Vagina (tissue), 2 donors: Measurements from ENCODE around the gene NEU2. TPM values are rescaled to one million over a fixed set of nuclear protein-coding genes. Genes with fewer than 3 reads are reported as not detected.

Experiments used
- DNase-seq, 2 donors: peaks; one replicate each; pipeline ENCODE4 v3.0.0-alpha.2; 2017; ENCODE audit errors: extremely low spot score in 2 of 2
- H3K27ac ChIP-seq: fragments of 200-600 bp; sonication (generic); one replicate; pipeline ENCODE4 v1.5.1; 2019
- H3K27me3 ChIP-seq: fragments of 200-600 bp; sonication (generic); one replicate; pipeline ENCODE4 v1.5.1; 2019
- H3K36me3 ChIP-seq, 2 donors: fragments of 200-600 bp; sonication (generic); one replicate each; pipeline ENCODE4 v1.5.1; 2017 to 2019
- H3K4me1 ChIP-seq: fragments of 200-600 bp; sonication (generic); one replicate; pipeline ENCODE4 v1.5.1; 2019
- H3K4me3 ChIP-seq, 2 donors: fragments of 200-600 bp; sonication (generic); 1 replicate in 1 of 2; 2 replicates in 1 of 2; pipeline ENCODE4 v1.5.1; 2016 to 2019
- H3K9me3 ChIP-seq: fragments of 200-600 bp; sonication (generic); one replicate; pipeline ENCODE4 v1.5.1; 2019
- POLR2A ChIP-seq, 2 donors: fragments of 450-650 bp; IDR thresholded peaks; one replicate each; pipeline ENCODE4 v1.6.1; 2017; ENCODE audit warnings: antibody characterized with exemption in 2 of 2, mild to moderate bottlenecking in 2 of 2, moderate library complexity in 2 of 2
- POLR2AphosphoS5 ChIP-seq, 2 donors: sonication (generic); formaldehyde crosslinking; IDR thresholded peaks; one replicate each; pipeline ENCODE4 v1.9.0; 2017; ENCODE audit warnings: antibody characterized with exemption in 2 of 2, mild to moderate bottlenecking in 2 of 2, low read depth in 1 of 2; ENCODE audit not compliant: insufficient read depth in 1 of 2
- intact Hi-C: fragments of 100-400 bp; cut with DNase I; formaldehyde crosslinking; loops from one replicate; pipeline ENCODE4 v1.15.1; 2023
- total RNA-seq: library from RNA; depleted of rRNA; stranded (reverse); fragments of >200 nt; gene quantifications from one replicate; pipeline ENCODE4 v1.2.3, GENCODE V29; 2016
- TF ChIP-seq, protein P1 (sequence below), 3 experiments: fragments of 450-650 bp in 2 of 3; fragments of 200-600 bp in 1 of 3; sonication (generic) in 1 of 3; IDR thresholded peaks; one replicate each; pipeline ENCODE4 v1.5.1; 2017 to 2019; ENCODE audit warnings: antibody characterized with exemption in 3 of 3, mild to moderate bottlenecking in 2 of 3, moderate library complexity in 2 of 3

The NEU2 gene
- total RNA-seq, 1 donor from 2014 or later: not detected

DNA sequence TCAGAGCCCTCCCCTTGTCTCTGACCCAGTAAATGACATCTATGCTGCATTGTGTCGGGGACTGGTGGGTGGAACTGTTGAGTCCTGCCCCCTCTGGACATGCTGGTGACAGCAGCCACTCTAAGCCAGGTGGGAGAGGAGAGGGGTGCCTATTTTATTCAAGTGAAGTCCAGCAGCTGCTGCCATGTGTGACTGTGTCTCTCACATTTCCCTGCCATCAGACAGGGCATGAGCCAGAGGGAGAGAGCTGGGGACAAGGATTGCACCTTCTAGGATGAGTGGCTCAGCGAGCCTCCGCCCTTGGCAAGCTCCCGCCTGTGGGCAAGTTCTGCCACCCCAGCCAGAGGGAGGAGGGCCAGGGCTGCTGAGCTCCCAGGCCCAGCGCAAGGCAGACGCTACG, 33.1 kb upstream of the NEU2 start:
- Histone ChIP-seq H3K4me1 (no peaks in the 10 kb centered on the region), H3K27me3 (no peaks in the 10 kb centered on the region), H3K27ac (no peak overlapping the region), H3K4me3 (no peak overlapping the region), H3K36me3 (no peaks in the 10 kb centered on the region), H3K9me3 (no peaks in the 10 kb centered on the region)
- peak; percentile 60 to 89 for DNase-seq
- TF ChIP-seq POLR2A (IDR thresholded peaks at IDR 0.05) (no peak), POLR2AphosphoS5 (IDR thresholded peaks at IDR 0.05; ENCODE audit: insufficient read depth in 1 of 2, low read depth in 1 of 2) (no peak)
- TF ChIP-seq, protein P1, sequence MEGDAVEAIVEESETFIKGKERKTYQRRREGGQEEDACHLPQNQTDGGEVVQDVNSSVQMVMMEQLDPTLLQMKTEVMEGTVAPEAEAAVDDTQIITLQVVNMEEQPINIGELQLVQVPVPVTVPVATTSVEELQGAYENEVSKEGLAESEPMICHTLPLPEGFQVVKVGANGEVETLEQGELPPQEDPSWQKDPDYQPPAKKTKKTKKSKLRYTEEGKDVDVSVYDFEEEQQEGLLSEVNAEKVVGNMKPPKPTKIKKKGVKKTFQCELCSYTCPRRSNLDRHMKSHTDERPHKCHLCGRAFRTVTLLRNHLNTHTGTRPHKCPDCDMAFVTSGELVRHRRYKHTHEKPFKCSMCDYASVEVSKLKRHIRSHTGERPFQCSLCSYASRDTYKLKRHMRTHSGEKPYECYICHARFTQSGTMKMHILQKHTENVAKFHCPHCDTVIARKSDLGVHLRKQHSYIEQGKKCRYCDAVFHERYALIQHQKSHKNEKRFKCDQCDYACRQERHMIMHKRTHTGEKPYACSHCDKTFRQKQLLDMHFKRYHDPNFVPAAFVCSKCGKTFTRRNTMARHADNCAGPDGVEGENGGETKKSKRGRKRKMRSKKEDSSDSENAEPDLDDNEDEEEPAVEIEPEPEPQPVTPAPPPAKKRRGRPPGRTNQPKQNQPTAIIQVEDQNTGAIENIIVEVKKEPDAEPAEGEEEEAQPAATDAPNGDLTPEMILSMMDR (IDR thresholded peaks at IDR 0.05): no peak
- intact Hi-C loops: no loop called here

DNA sequence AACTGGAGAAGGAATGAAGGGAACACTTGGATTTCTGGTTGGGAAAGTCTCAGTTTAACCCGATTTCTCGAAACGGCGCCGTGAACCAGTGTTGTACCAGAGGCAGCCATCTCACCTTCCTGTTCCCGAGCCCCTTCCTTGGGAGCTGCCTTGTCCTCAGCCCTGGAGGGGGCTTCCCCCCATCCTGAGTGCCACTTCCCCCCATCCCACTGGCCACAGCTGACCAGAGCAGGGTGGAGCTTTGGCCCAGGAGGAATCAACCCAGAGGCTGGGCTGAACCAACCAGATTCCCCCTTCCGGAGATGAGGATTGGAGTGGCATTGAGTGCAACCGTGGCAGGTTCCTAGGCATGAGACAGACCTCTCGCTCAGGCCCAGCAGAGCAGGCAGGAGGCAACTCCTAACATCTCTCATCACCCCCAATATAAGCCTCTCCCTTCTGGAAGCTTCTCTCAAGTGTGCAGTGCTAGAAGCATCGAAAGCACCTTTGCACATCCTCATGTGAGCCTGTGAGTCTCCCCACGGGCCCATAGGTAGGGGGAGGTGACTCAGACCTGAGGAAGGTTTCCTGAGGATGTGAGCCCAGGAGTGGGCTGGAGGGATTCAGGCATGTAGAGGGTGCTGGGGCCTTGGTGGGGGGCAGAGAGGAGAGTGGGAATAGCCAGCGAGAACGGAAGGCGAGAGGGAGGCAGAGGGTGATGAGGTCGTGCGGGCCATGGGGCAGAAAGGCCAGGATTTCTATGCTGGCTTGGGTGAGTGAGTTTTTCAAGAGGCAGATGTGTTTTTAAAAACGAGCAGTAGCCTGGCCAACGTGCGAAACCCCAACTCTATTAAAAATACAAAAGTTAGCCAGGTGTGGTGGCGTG, 31.4 kb upstream of the NEU2 start:
- H3K27ac ChIP-seq: no peak overlapping the region
- peak; percentile 69 to 93 for DNase-seq
- H3K27me3 ChIP-seq: no peaks in the 10 kb centered on the region
- H3K4me1 ChIP-seq: no peaks in the 10 kb centered on the region
- no peak overlapping the region for H3K4me3 ChIP-seq
- no peaks in the 10 kb centered on the region for H3K9me3 ChIP-seq
- TF ChIP-seq, protein P1 (IDR thresholded peaks at IDR 0.05): no peak
- intact Hi-C loops: no loop called here
- no peaks in the 10 kb centered on the region for H3K36me3 ChIP-seq

DNA sequence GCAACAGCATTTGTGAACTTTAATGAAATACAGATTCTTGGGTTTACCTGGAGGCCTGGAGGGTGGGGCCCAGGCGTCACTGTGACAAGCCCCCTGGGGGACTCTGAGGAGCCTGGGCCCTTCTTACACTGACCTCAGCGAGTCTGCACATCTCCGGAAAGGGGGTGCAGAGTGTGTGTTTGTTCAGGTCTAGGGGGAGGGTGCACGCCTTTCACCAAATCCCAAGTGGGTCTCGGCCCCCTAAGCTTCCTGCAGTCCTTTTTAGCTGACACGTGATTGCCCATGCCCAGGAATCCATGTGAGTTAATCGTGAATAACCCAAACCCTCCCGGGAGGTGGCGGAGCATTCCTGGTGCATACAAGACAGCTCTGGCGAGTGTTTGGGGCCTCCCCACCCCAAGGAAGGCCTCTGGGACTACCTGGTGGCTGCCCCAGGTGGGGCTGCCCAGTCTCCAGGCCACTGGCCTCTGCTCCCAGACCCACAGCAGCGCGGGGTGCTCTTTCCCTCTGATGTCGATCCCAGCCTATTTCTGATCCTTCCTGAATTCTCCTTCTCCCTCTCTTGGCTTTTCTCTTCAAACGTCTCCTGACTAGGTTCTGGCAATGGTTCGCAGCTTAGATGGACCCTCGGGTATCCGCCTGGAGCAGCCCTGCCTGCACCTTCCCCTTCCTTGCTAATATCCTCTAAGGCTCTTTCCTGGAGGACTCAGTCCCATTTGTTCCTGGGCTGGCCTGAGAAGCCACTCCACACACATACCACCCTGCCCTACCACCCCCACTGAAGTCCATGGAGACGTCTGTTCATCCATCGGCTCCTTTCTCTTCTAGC, 29.4 kb upstream of the NEU2 start:
- H3K4me3 ChIP-seq: no peak overlapping the region
- H3K27ac ChIP-seq: no peak overlapping the region
- TF ChIP-seq, protein P1 (IDR thresholded peaks at IDR 0.05): no peak
- peak in 1 of 2 donors; percentile 58 for DNase-seq
- no peaks in the 10 kb centered on the region for H3K4me1 ChIP-seq
- intact Hi-C loops: no loop called here
- no peaks in the 10 kb centered on the region for H3K27me3 ChIP-seq
- no peaks in the 10 kb centered on the region for H3K9me3 ChIP-seq
- no peaks in the 10 kb centered on the region for H3K36me3 ChIP-seq

DNA sequence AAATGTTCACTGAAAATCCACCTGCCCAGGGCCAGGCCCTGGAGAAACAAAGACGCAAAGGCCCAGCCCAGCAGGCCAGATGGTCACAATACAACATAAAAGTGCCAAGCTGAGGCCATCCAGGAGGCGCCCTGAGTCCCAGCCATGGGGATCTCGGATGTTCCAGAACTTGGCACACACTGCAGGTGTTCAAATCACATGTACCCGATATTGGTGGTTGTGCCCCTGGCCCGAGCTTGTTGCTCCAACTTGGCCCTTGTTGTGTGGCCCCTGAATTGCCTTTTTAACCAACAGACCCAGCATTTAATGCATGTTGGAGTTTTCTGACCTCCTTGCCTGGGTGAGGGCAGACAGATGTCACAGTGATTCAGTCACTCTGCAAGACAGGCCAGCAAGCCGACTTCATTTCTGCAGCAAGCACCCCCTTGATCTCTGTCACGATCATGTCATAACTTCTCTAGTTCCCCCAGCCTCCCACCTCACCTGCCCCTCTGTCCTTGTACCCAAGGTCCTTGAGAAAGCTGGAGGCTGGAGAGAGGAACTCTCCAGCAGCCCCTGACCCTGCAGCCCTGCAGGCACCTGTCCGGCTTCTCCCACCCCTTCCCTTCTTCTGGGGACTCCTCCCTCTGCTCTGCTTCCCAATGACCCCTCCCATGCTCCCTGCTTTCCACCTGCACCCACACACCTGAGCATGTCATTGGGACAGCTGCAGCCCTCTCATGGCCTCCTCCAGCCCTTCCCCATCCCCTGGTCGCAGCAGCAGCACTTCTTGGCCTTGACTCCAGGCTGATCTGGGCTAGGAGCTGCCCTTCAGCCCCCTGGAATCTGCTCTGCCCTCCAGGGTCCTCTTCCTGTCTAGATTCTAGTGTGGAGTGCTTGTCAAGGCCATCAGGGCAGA, 28.6 kb upstream of the NEU2 start:
- DNase-seq: peak in 1 of 2 donors; percentile 67
- no peak overlapping the region for H3K4me3 ChIP-seq
- H3K27me3 ChIP-seq: no peaks in the 10 kb centered on the region
- intact Hi-C loops: no loop called here
- H3K36me3 ChIP-seq: no peaks in the 10 kb centered on the region
- H3K9me3 ChIP-seq: no peaks in the 10 kb centered on the region
- no peak for TF ChIP-seq POLR2AphosphoS5 (IDR thresholded peaks at IDR 0.05; ENCODE audit: insufficient read depth in 1 of 2, low read depth in 1 of 2)
- TF ChIP-seq, protein P1 (IDR thresholded peaks at IDR 0.05): no peak
- TF ChIP-seq POLR2A (IDR thresholded peaks at IDR 0.05): no peak
- no peak overlapping the region for H3K27ac ChIP-seq
- H3K4me1 ChIP-seq: no peaks in the 10 kb centered on the region
